Activated T-helper 17 cell treated with anti-CD3 and anti-CD28 coated beads, Interleukin-2, amount 50 U/mL, for 72 hours (primary cell): ENCODE data around the gene ANKRD55. TPM values are rescaled to one million over a fixed set of nuclear protein-coding genes. Genes with fewer than 3 reads are reported as not detected.

Source experiments
- ATAC-seq: fragments of 150-1000 bp; cut with Tn5 transposase; replicated peaks from 2 replicates; pipeline ENCODE4 v1.10.0; 2021; ENCODE audit warnings: mild to moderate bottlenecking, moderate library complexity
- H3K27ac Mint-ChIP-seq: one replicate; pipeline ENCODE4 v1.8.0; 2022; ENCODE audit warnings: mixed read lengths
- H3K27me3 Mint-ChIP-seq: one replicate; pipeline ENCODE4 v1.8.0; 2022; ENCODE audit warnings: mixed read lengths
- H3K36me3 Mint-ChIP-seq: one replicate; pipeline ENCODE4 v1.8.0; 2022; ENCODE audit warnings: low read depth, mild to moderate bottlenecking, mixed read lengths
- H3K4me1 Mint-ChIP-seq: one replicate; pipeline ENCODE4 v1.8.0; 2022; ENCODE audit warnings: mixed read lengths
- H3K4me3 Mint-ChIP-seq: one replicate; pipeline ENCODE4 v1.8.0; 2022; ENCODE audit warnings: mild to moderate bottlenecking, mixed read lengths
- H3K9me3 Mint-ChIP-seq: one replicate; pipeline ENCODE4 v1.8.0; 2022; ENCODE audit warnings: mixed read lengths
- total RNA-seq, 2 donors: library from RNA; stranded (reverse); gene quantifications; one replicate each; pipeline ENCODE4 v1.2.3, GENCODE V29; 2022

The ANKRD55 gene
- total RNA-seq, 2 donors from 2014 or later, result 0.21 to 0.22 TPM

- Mint-ChIP-seq H3K4me1 (peaks cover 28% of the 10 kb centered on the region), H3K9me3 (no peaks in the 10 kb centered on the region), H3K27me3 (no peaks in the 10 kb centered on the region), H3K36me3 (no peaks in the 10 kb centered on the region), H3K27ac (no peak overlapping the region), H3K4me3 (no peak overlapping the region)
- ATAC-seq, result no peak
These were observed 155.3 kb downstream of the ANKRD55 start for GRCh38 chr5:56077796-56078233.

GRCh38 chr5:56076486-56076885 lies 156.6 kb downstream of the ANKRD55 start:
- Mint-ChIP-seq H3K27ac (no peak overlapping the region), H3K36me3 (no peaks in the 10 kb centered on the region), H3K27me3 (no peaks in the 10 kb centered on the region), H3K4me1 (peaks cover 27% of the 10 kb centered on the region), H3K9me3 (no peaks in the 10 kb centered on the region), H3K4me3 (no peak overlapping the region)
- no peak for ATAC-seq

GRCh38 chr5:56075361-56075760 lies 157.8 kb downstream of the ANKRD55 start:
- Mint-ChIP-seq H3K27ac (no peak overlapping the region), H3K27me3 (no peaks in the 10 kb centered on the region), H3K4me1 (peaks cover 28% of the 10 kb centered on the region), H3K9me3 (no peaks in the 10 kb centered on the region), H3K4me3 (no peak overlapping the region), H3K36me3 (no peaks in the 10 kb centered on the region)
- ATAC-seq, result no peak

- H3K27ac Mint-ChIP-seq, result no peak overlapping the region
- H3K27me3 Mint-ChIP-seq, result no peaks in the 10 kb centered on the region
- H3K9me3 Mint-ChIP-seq, result no peaks in the 10 kb centered on the region
- ATAC-seq, result peak; percentile 37
- no peak overlapping the region for H3K4me3 Mint-ChIP-seq
- H3K4me1 Mint-ChIP-seq, result peaks cover 33% of the 10 kb centered on the region
- H3K36me3 Mint-ChIP-seq, result no peaks in the 10 kb centered on the region
These were observed 160.0 kb downstream of the ANKRD55 start for GRCh38 chr5:56072863-56073766.

- Mint-ChIP-seq H3K4me1 (peaks cover 33% of the 10 kb centered on the region), H3K4me3 (peak overlapping the region; percentile 46)
- ATAC-seq, result no peak
These were observed 161.7 kb downstream of the ANKRD55 start for GRCh38 chr5:56071470-56071869.

GRCh38 chr5:56070851-56071465 lies 162.2 kb downstream of the ANKRD55 start:
- H3K36me3 Mint-ChIP-seq, result no peaks in the 10 kb centered on the region
- H3K4me1 Mint-ChIP-seq, result peaks cover 33% of the 10 kb centered on the region
- peak; percentile 35 for ATAC-seq
- peak overlapping the region; percentile 76 for H3K27ac Mint-ChIP-seq
- H3K4me3 Mint-ChIP-seq, result peak overlapping the region; percentile 46
- no peaks in the 10 kb centered on the region for H3K27me3 Mint-ChIP-seq
- no peaks in the 10 kb centered on the region for H3K9me3 Mint-ChIP-seq

More at GRCh38 chr5:56071470-56071869, 161.7 kb downstream of the ANKRD55 start:
- peak overlapping the region; percentile 76 for H3K27ac Mint-ChIP-seq
- no peaks in the 10 kb centered on the region for H3K27me3 Mint-ChIP-seq
- H3K36me3 Mint-ChIP-seq, result no peaks in the 10 kb centered on the region
- H3K9me3 Mint-ChIP-seq, result no peaks in the 10 kb centered on the region

GRCh38 chr5:56069652-56070226 lies 163.4 kb downstream of the ANKRD55 start:
- no peaks in the 10 kb centered on the region for H3K27me3 Mint-ChIP-seq
- ATAC-seq, result no peak
- H3K27ac Mint-ChIP-seq, result no peak overlapping the region
- H3K9me3 Mint-ChIP-seq, result no peaks in the 10 kb centered on the region
- no peaks in the 10 kb centered on the region for H3K36me3 Mint-ChIP-seq
- no peak overlapping the region for H3K4me3 Mint-ChIP-seq
- H3K4me1 Mint-ChIP-seq, result peaks cover 37% of the 10 kb centered on the region

GRCh38 chr5:56066931-56067450 lies 166.1 kb downstream of the ANKRD55 start:
- no peaks in the 10 kb centered on the region for H3K27me3 Mint-ChIP-seq
- no peak overlapping the region for H3K4me3 Mint-ChIP-seq
- no peaks in the 10 kb centered on the region for H3K9me3 Mint-ChIP-seq
- no peak for ATAC-seq
- H3K27ac Mint-ChIP-seq, result no peak overlapping the region
- no peaks in the 10 kb centered on the region for H3K36me3 Mint-ChIP-seq
- H3K4me1 Mint-ChIP-seq, result peaks cover 27% of the 10 kb centered on the region

- Mint-ChIP-seq H3K27ac (no peak overlapping the region), H3K27me3 (no peaks in the 10 kb centered on the region), H3K4me3 (no peak overlapping the region), H3K36me3 (no peaks in the 10 kb centered on the region), H3K9me3 (no peaks in the 10 kb centered on the region), H3K4me1 (peaks cover 19% of the 10 kb centered on the region)
- peak; percentile 68 for ATAC-seq
These were observed 168.1 kb downstream of the ANKRD55 start for GRCh38 chr5:56064984-56065383.

- Mint-ChIP-seq H3K27me3 (no peaks in the 10 kb centered on the region), H3K4me1 (peaks cover 37% of the 10 kb centered on the region), H3K4me3 (peak overlapping the region; percentile 9), H3K27ac (no peak overlapping the region), H3K9me3 (no peaks in the 10 kb centered on the region), H3K36me3 (no peaks in the 10 kb centered on the region)
- ATAC-seq, result peak; percentile 38
These were observed 172.6 kb downstream of the ANKRD55 start for GRCh38 chr5:56060276-56061110.

GRCh38 chr5:56059854-56060253 lies 173.3 kb downstream of the ANKRD55 start:
- H3K9me3 Mint-ChIP-seq, result no peaks in the 10 kb centered on the region
- peaks cover 32% of the 10 kb centered on the region for H3K4me1 Mint-ChIP-seq
- no peak overlapping the region for H3K4me3 Mint-ChIP-seq
- no peak for ATAC-seq
- no peaks in the 10 kb centered on the region for H3K27me3 Mint-ChIP-seq
- no peaks in the 10 kb centered on the region for H3K36me3 Mint-ChIP-seq
- no peak overlapping the region for H3K27ac Mint-ChIP-seq

- Mint-ChIP-seq H3K36me3 (no peaks in the 10 kb centered on the region), H3K9me3 (no peaks in the 10 kb centered on the region), H3K27ac (no peak overlapping the region), H3K4me1 (peaks cover 32% of the 10 kb centered on the region), H3K27me3 (no peaks in the 10 kb centered on the region), H3K4me3 (peak overlapping the region; percentile 4)
- no peak for ATAC-seq
These were observed 176.3 kb downstream of the ANKRD55 start for GRCh38 chr5:56056875-56057274.

GRCh38 chr5:56055859-56056258 lies 177.3 kb downstream of the ANKRD55 start:
- Mint-ChIP-seq H3K9me3 (no peaks in the 10 kb centered on the region), H3K36me3 (no peaks in the 10 kb centered on the region), H3K4me3 (peak overlapping the region; percentile 4), H3K4me1 (peaks cover 33% of the 10 kb centered on the region), H3K27me3 (no peaks in the 10 kb centered on the region), H3K27ac (no peak overlapping the region)
- no peak for ATAC-seq

- Mint-ChIP-seq H3K4me1 (peaks cover 33% of the 10 kb centered on the region), H3K27me3 (no peaks in the 10 kb centered on the region), H3K9me3 (no peaks in the 10 kb centered on the region), H3K36me3 (no peaks in the 10 kb centered on the region), H3K27ac (no peak overlapping the region), H3K4me3 (no peak overlapping the region)
- ATAC-seq, result no peak
These were observed 177.8 kb downstream of the ANKRD55 start for GRCh38 chr5:56055287-56055686.
